Neuronal stem cell (in vitro differentiated cells): Measurements from ENCODE around the gene BCAS3.
A peak's percentile ranks its signal among the peaks of the same experiment; 100 is the strongest.

Source experiments
- DNase-seq: peaks from one replicate; pipeline ENCODE4 v3.0.0-alpha.2; 2013; ENCODE audit warnings: low spot score
- H2AFZ ChIP-seq: one replicate; pipeline ENCODE4 v1.6.1; 2013; ENCODE audit warnings: mild to moderate bottlenecking, low read length, inconsistent platforms
- H2AK5ac ChIP-seq: 2 replicates; pipeline ENCODE4 v1.6.1; 2013; ENCODE audit warnings: low read depth, mild to moderate bottlenecking, inconsistent platforms, low read length, moderate library complexity, mixed read lengths
- H2BK120ac ChIP-seq: 2 replicates; pipeline ENCODE4 v1.6.1; 2013; ENCODE audit warnings: low read depth, mild to moderate bottlenecking, inconsistent platforms, low read length, moderate library complexity, mixed read lengths
- H2BK12ac ChIP-seq: one replicate; pipeline ENCODE4 v1.6.1; 2013; ENCODE audit warnings: low read length, inconsistent platforms
- H2BK15ac ChIP-seq: 2 replicates; pipeline ENCODE4 v1.6.1; 2013; ENCODE audit warnings: mild to moderate bottlenecking, low read length, inconsistent platforms, mixed read lengths
- H2BK5ac ChIP-seq: one replicate; pipeline ENCODE4 v1.6.1; 2013; ENCODE audit warnings: inconsistent platforms, mild to moderate bottlenecking, low read length, moderate library complexity
- H3K14ac ChIP-seq: one replicate; pipeline ENCODE4 v1.6.1; 2013; ENCODE audit warnings: low read length, inconsistent platforms
- H3K18ac ChIP-seq: 2 replicates; pipeline ENCODE4 v1.6.1; 2013; ENCODE audit warnings: low read length, inconsistent platforms
- H3K23ac ChIP-seq: 2 replicates; pipeline ENCODE4 v1.6.1; 2013; ENCODE audit warnings: low read depth, mild to moderate bottlenecking, mixed read lengths, low read length, inconsistent platforms; ENCODE audit not compliant: poor library complexity
- H3K27ac ChIP-seq: replicated peaks from 3 replicates; pipeline ENCODE4 v1.5.1; 2013; ENCODE audit warnings: low read length, inconsistent platforms
- H3K27me3 ChIP-seq, 3 experiments: 2 replicates each; pipeline ENCODE4 v1.6.1; 2013; ENCODE audit warnings: low read length in 3 of 3, mild to moderate bottlenecking in 2 of 3, inconsistent platforms in 1 of 3, low read depth in 1 of 3, mixed read lengths in 1 of 3, moderate library complexity in 1 of 3; ENCODE audit not compliant: control insufficient read depth in 3 of 3, insufficient read depth in 3 of 3
- H3K36me3 ChIP-seq, 2 donors: replicated peaks in 1 of 2; 2 replicates each; pipeline ENCODE4 v1.6.1; 2013; ENCODE audit warnings: low read length in 2 of 2; ENCODE audit not compliant: control insufficient read depth in 2 of 2, insufficient read depth in 2 of 2
- H3K4ac ChIP-seq: 2 replicates; pipeline ENCODE4 v1.6.1; 2013; ENCODE audit warnings: inconsistent platforms, mild to moderate bottlenecking, low read length, moderate library complexity
- H3K4me1 ChIP-seq, 2 donors: 1 replicate in 1 of 2; 2 replicates in 1 of 2; pipeline ENCODE4 v1.6.1; 2013; ENCODE audit warnings: low read length in 2 of 2, low read depth in 1 of 2; ENCODE audit not compliant: control insufficient read depth in 2 of 2, insufficient read depth in 1 of 2
- H3K4me2 ChIP-seq: one replicate; pipeline ENCODE4 v1.6.1; 2013; ENCODE audit warnings: mild to moderate bottlenecking, low read length, inconsistent platforms; ENCODE audit not compliant: insufficient read depth, poor library complexity, severe bottlenecking
- H3K4me3 ChIP-seq, 2 donors: 2 replicates each; pipeline ENCODE4 v1.5.1; 2013; ENCODE audit warnings: low read length in 2 of 2, mild to moderate bottlenecking in 2 of 2, inconsistent platforms in 1 of 2, moderate library complexity in 1 of 2
- H3K79me1 ChIP-seq: one replicate; pipeline ENCODE4 v1.6.1; 2013; ENCODE audit warnings: low read depth, mild to moderate bottlenecking, inconsistent platforms, low read length, moderate library complexity
- H3K9ac ChIP-seq: one replicate; pipeline ENCODE4 v1.6.1; 2013; ENCODE audit warnings: mild to moderate bottlenecking, low read depth, low read length, inconsistent platforms; ENCODE audit not compliant: poor library complexity
- H3K9me3 ChIP-seq, 2 donors: replicated peaks in 1 of 2; 2 replicates each; pipeline versions ENCODE3 to v1.6.1; 2013; ENCODE audit warnings: low read length in 2 of 2, mild to moderate bottlenecking in 2 of 2, inconsistent platforms in 1 of 2, low read depth in 1 of 2, mixed read lengths in 1 of 2, moderate library complexity in 1 of 2; ENCODE audit not compliant: control insufficient read depth in 2 of 2, insufficient read depth in 1 of 2
- H4K8ac ChIP-seq: one replicate; pipeline ENCODE4 v1.6.1; 2013; ENCODE audit warnings: low read depth, mild to moderate bottlenecking, inconsistent platforms, low read length, moderate library complexity
- H4K91ac ChIP-seq: one replicate; pipeline ENCODE4 v1.6.1; 2013; ENCODE audit warnings: low read length, low read depth, mild to moderate bottlenecking, inconsistent platforms; ENCODE audit not compliant: poor library complexity
- WGBS, 2 donors: extraction: QIAGEN DNeasy Blood & Tissue Kit; methylation state at CpG; one replicate each; pipeline ENCODE4 v1.1.7; 2013; ENCODE audit warnings: missing lambda C conversion rate in 2 of 2, mixed read lengths in 1 of 2; ENCODE audit not compliant: insufficient read length in 2 of 2, insufficient replicate concordance in 1 of 2; ENCODE audit errors: extremely low coverage in 2 of 2; 5-methylcytosine and 5-hydroxymethylcytosine counted together

The BCAS3 gene

DNA sequence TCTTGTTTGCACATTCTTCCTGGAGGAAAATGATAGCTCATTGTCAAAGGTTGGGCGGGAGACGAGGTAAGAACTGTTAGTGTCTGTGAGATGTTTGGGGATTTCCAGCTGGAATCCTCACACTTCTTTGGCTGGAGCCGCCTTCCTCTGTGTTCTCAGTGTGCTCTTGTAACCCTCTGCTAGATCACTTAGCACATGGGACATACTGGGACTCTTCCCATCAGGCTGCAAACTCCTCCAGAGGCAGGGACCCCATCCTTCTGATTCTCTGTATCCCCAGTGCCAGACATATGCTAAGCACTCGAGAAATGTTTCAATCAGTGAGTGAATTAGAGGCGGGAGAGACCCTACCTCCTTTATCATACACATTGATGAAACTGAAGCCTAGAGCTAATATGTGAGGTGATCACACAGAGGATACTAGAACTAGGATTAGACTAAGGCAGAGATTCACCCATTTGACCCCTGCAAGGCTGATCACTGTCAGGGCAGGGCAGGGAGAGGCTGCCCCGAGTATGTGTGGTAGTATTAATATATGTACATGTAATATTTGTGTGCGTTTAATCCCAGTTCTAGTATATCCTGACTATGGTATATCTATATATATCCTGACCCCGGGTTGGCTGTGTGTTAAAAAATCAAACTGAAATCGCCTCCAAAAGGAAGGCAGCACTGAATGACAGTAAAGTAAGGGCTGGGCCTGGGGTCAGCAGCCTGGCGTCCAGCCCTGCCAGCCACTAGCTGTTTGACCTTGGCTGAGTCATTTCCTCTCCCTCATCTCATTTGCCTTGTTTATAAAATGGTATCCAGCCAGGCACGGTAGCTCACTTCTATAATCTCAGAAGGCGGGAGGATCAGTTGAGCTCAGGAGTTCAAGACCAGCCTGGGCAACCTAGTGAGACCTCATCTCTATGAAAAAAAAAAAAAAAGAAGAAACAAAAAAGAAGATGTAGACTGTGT lies 646.5 kb downstream of the BCAS3 start:
- H3K4me3 ChIP-seq, result no peak overlapping the region
- no peaks in the 10 kb centered on the region for H3K36me3 ChIP-seq
- H2BK12ac ChIP-seq, result no peak overlapping the region
- no peak overlapping the region for H4K91ac ChIP-seq
- peaks cover 10 to 18% of the 10 kb centered on the region in 2 donors for H3K4me1 ChIP-seq
- H3K9me3 ChIP-seq, result no peaks in the 10 kb centered on the region
- no peak overlapping the region for H3K9ac ChIP-seq
- no peak for DNase-seq
- H2BK15ac ChIP-seq, result no peak overlapping the region
- H2AFZ ChIP-seq, result no peak overlapping the region
- WGBS, 2 donors, result no CpG with 5 or more reads among the region's 12 CpGs
- H3K79me1 ChIP-seq, result no peaks in the 10 kb centered on the region
- no peak overlapping the region for H3K27ac ChIP-seq
- H2BK5ac ChIP-seq, result no peak overlapping the region
- H3K4me2 ChIP-seq, result no peak overlapping the region
- H3K27me3 ChIP-seq, result no peaks in the 10 kb centered on the region
- no peak overlapping the region for H4K8ac ChIP-seq
- H3K23ac ChIP-seq, result no peak overlapping the region
- H3K18ac ChIP-seq, result no peak overlapping the region
- peak overlapping the region; percentile 27 for H3K14ac ChIP-seq
- no peak overlapping the region for H2AK5ac ChIP-seq
- no peak overlapping the region for H2BK120ac ChIP-seq
- H3K4ac ChIP-seq, result no peak overlapping the region

GRCh38 chr17:61324950-61325349 lies 647.3 kb downstream of the BCAS3 start:
- Histone ChIP-seq H3K79me1 (no peaks in the 10 kb centered on the region), H2AK5ac (no peak overlapping the region), H3K23ac (no peak overlapping the region), H2BK12ac (no peak overlapping the region), H2BK5ac (no peak overlapping the region), H3K36me3 (no peaks in the 10 kb centered on the region), H3K27me3 (no peaks in the 10 kb centered on the region), H3K4ac (no peak overlapping the region), H3K4me3 (no peak overlapping the region), H3K14ac (no peak overlapping the region), H4K8ac (no peak overlapping the region), H2BK120ac (no peak overlapping the region), H3K4me2 (no peak overlapping the region), H4K91ac (no peak overlapping the region), H3K4me1 (peaks cover 10 to 18% of the 10 kb centered on the region in 2 donors), H3K18ac (peak overlapping the region; percentile 69), H3K27ac (no peak overlapping the region), H2BK15ac (no peak overlapping the region), H2AFZ (peak overlapping the region; percentile 39), H3K9me3 (no peaks in the 10 kb centered on the region), H3K9ac (no peak overlapping the region)
- no peak for DNase-seq
- WGBS, 2 donors, result no CpG with 5 or more reads among the region's 5 CpGs

DNA sequence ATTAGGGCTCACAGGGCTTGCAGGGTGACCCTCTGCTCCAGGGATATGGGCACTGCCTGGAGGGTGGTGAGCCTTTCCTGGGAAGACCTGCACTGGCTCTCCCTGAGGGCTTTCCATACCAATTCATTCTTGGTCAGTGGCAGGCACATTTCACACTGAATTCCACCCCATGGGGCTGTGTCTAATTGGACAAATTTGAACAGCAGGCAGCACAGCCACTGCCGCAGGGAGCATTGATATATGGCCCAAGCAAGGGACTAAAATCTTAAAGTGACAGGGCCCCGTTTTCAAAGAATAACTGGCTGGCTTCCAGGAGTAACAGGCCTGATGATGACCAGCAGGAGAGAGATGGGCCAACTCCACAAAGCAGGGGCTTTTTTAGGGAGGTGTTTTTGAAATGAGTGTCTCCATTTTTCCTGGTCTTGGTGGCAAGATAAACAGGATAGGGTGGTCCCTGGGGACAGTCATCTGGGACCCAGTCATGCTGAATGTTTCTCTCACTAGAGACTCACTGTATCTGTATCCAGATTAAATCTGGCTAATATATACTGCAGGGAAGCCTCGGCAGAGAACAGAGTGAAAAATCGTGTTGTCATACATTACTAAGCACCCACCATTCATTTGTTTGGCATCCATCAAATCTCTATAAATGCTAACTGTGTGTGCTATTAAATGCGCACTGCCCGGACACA lies 647.9 kb downstream of the BCAS3 start:
- WGBS, 2 donors, result no CpG with 5 or more reads among the region's 6 CpGs
- Histone ChIP-seq H2BK5ac (no peak overlapping the region), H3K36me3 (no peaks in the 10 kb centered on the region), H3K9ac (no peak overlapping the region), H3K4ac (no peak overlapping the region), H2BK15ac (no peak overlapping the region), H2AFZ (peak overlapping the region; percentile 39), H3K27me3 (no peaks in the 10 kb centered on the region), H2AK5ac (no peak overlapping the region), H3K4me1 (peaks cover 10 to 18% of the 10 kb centered on the region in 2 donors), H3K79me1 (no peaks in the 10 kb centered on the region), H3K4me2 (no peak overlapping the region), H2BK120ac (no peak overlapping the region), H3K18ac (peak overlapping the region; percentile 69), H3K14ac (no peak overlapping the region), H4K8ac (no peak overlapping the region), H3K23ac (no peak overlapping the region), H3K27ac (no peak overlapping the region), H3K9me3 (no peaks in the 10 kb centered on the region), H3K4me3 (no peak overlapping the region), H2BK12ac (no peak overlapping the region), H4K91ac (no peak overlapping the region)
- no peak for DNase-seq

DNA sequence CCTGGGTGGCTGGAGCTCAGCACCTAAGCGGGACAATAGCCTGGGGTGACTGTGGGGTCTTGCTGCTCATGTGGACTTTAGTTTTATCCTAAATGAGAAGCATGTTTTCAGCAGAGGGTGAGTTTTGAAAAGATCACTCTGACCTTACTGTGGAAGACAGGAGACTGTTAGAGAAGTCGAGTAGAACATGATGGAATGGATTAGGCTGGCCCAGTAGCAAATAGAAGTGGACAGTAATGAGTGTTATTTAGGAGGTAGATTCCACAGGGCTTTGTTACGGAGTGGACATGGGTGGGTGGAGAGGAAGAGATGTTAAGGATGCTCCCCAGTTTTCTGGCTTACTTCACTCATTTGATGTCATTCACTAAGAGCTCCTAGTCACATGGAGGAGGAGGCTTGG lies 648.7 kb downstream of the BCAS3 start:
- Histone ChIP-seq H3K36me3 (no peaks in the 10 kb centered on the region), H3K4me3 (no peak overlapping the region), H4K8ac (no peak overlapping the region), H3K4ac (no peak overlapping the region), H4K91ac (no peak overlapping the region), H3K4me1 (peaks cover 8 to 15% of the 10 kb centered on the region in 2 donors), H2AFZ (no peak overlapping the region), H2BK15ac (no peak overlapping the region), H3K27me3 (no peaks in the 10 kb centered on the region), H2BK120ac (no peak overlapping the region), H3K27ac (no peak overlapping the region), H2BK5ac (no peak overlapping the region), H2BK12ac (no peak overlapping the region), H3K9ac (no peak overlapping the region), H3K9me3 (no peaks in the 10 kb centered on the region), H3K14ac (no peak overlapping the region), H3K18ac (no peak overlapping the region), H2AK5ac (no peak overlapping the region), H3K23ac (no peak overlapping the region), H3K4me2 (no peak overlapping the region), H3K79me1 (no peaks in the 10 kb centered on the region)
- no CpG with 5 or more reads among the region's 3 CpGs for WGBS, 2 donors
- DNase-seq, result no peak
